ENCODE data around the gene RNF41.
"Not testable (repeated sequence)": the region's sequence is repeated elsewhere in the genome, so short reads cannot be mapped to it uniquely, and the experiment has no call there.

Gene RNF41

DNA sequence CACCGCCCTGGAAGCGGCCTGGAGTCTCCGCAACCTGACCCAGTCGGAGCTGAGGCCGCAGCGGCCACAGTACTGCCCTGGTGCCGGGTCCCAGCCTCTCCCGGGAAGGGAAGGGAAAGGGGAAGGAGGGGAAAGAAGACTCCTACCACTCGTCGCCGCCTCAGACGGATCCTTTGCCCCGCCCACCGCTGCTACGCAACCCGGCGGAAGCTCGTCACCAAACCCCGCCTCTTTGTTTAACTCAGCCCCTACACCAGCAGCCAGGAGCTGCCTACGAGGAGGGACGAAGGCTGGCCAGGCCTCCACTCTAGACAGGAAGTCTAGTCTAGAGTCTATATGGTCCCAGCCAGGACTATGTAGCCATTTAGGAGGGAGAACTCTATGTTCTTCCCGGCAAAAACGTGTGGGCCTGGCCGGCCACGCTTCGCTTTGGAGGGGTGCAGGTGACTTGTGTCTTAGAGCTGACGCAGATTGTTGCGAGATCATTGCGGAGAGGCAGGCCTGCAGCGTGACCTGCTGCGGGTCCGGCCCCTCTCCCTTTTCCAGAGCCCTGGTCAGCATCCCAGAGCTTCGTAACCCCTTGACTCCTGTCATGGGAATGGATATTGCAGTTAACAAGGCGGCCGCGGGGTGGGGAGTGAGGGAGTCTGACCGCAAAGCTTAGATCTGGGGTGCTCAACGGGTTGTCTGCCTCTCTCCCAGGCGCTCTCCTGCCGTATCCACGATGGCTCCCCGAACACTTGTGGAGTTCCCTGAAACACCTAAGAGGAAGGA is at the start of gene RNF41:
RNF41 (minus strand) TSS at position 166 of the 774 bp plus-strand sequence. CDS start 7,875 bp downstream, outside the sequence.
- peak; percentile 99 for DNase-seq (ENCODE audit: low spot score)

DNA sequence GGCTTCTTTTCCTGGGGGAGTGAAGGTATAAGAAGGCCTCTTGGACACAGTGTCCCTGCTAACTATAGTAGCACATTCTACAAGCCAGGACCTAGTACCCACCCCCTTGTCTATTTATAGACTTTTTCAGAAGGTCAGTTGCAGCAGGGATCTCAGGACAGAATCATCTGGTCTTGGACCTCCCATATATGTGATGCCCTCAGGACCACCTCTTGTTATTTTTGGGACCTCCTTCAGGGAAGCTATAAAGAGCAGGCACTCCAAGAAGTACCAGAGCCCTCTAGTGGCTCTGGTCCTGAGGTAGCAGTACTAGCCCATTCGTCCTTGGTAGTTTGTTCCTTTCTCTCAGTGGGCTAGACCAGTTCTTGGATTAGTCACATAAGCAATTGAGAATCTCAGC is 49.3 kb upstream of the RNF41 start:
- DNase-seq (ENCODE audit: low spot score), result no peak

DNA sequence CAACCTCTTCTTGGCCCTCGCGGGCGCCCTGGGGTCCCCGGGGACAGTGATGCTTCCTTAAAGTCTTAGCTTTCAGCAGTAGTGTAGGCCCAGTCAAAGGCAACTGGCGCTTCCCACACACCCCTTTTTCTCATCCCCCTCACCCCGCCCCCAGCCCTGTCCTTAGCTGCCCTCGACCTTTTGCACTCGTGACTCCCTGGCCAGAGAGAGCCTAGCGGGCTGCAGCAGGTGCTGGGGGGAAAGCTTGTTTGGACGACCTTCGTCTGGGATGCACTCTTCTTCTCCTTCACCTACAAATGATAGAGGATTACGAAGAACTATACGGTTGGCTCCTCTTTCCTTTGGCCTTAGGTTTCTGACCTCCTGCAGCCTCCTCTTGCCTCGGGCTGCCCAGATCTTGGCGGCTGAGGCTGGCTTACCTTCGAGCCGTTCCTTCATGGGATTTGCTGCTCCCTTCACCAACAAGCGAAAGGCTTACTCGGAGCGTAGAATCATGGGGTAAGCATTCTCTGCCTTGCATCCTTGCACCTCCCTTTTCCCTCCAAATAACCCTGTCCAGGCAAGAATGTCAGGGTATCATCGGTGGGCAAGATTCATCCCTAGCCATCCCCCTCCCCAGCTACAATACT is 45.8 kb upstream of the RNF41 start:
- DNase-seq (ENCODE audit: low spot score), result no peak

DNA sequence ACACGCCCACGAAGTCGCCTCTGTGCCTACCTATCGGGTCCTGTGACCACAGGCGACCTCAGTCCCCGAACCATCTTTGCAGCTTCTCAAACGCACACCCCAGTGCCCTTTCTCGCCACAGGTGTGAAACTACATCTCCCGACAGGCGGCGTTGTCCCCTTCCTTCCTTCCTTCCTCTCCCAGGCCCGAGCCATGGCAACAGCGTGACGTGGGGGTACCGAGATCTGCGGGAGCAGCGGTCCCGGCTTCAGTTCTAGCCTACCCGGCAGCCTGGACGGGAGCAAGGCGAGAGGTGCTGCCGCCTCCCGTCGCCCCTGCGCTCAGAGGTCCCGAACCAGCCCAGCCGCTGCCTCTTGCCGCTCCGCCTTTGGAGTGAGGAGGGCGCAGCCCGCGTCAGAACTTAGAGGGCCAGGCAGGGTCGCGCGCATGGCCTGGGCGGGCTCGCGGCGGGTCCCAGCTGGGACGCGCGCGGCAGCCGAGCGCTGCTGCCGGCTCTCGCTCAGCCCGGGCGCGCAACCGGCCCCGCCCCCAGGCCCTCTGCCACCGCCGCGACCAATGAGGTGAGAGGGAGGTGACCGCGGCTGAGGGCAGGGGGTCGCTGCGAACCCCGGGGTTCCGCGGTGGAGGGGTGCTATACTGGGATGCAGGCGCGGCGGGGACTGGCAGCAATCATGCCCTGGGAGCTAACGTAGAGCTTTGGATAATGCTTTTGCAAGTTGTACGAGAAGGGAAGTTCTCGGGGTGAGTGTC is 45.1 kb upstream of the RNF41 start, which contains the start of gene COQ10A:
COQ10A (plus strand) TSS at position 250 of the 750 bp plus-strand sequence; CDS start at position 427, 177 bp downstream.
- peak; percentile 95 for DNase-seq (ENCODE audit: low spot score)

DNA sequence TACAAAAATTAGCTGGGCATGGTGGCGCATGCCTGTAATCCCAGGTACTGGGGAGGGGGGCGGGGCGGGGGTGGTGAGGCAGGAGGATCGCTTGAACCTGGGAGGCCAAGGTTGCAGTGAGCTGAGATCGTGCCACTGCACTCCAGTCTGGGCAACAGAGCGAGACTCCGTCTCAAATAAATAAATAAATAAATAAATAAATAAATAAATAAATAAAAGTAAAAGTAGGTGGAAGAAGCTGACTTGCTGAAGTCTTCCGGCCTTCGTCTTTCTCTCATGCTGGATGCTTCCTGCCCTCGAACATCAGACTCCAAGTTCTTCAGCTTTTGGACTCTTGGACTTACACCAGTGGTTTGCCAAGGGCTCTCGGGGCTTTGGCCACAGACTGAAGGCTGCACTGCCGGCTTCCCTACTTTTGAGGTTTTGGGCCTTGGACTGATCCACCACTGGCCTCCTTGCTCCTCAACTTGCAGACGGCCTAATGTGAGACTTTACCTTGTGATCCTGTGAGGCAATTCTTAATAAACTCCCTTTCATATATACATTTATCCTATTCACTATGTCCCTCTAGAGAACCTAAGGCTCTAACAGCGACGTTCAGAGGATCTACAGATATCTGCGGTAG is 44.5 kb upstream of the RNF41 start:
- not testable (repeated sequence) for DNase-seq (ENCODE audit: low spot score)

DNA sequence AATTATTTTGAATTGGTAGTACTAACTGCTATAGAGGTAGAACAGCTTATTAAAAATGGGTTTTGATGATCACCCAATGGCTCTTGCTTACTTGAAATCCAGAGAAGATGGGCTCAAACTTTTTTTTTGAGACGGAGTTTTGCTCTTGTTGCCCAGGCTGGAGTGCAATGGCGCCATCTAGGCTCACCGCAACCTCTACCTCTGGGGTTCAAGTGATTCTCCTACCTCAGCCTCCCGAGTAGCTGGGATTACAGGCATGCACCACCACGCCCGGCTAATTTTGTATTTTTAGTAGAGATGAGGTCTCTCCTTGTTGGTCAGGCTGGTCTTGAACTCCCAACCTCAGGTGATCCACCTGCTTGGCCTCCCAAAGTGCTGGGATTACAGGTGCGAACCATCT is 41.2 kb upstream of the RNF41 start:
- DNase-seq (ENCODE audit: low spot score), result not testable (repeated sequence)

DNA sequence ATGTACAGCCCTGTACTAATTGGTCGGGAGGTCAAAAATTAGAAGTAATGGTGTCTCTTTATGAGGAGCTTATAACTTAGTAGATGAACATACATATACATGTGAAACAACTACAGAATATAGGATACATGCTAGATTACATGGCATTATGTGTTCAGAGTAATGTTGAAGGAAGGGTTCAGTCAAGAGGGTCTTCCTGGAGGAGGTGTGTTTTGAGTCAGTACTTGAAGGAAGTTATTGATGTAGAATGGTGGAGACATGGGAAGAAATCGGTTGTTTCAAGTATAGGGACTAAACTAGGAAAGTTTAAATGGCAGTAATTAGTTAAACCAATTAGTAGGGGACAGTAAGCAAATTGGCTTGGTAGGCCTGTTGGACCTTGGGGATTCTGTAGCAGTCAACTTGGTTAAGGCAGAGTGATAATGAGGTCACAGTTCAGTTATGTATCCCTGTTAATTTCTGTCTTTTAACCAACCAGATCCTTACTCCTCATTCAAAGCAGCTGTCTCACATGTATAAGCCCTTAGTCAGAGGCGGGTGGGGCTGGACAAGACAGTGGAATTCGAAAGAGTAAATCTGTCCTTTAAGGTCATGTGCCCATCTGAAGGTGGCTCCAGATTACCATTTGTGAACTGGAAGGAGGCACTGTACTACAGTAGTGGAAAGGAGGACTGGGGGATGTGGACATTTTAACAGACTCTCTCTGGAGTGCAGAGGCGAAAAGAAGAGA is 39.9 kb upstream of the RNF41 start:
- DNase-seq (ENCODE audit: low spot score), result no peak

DNA sequence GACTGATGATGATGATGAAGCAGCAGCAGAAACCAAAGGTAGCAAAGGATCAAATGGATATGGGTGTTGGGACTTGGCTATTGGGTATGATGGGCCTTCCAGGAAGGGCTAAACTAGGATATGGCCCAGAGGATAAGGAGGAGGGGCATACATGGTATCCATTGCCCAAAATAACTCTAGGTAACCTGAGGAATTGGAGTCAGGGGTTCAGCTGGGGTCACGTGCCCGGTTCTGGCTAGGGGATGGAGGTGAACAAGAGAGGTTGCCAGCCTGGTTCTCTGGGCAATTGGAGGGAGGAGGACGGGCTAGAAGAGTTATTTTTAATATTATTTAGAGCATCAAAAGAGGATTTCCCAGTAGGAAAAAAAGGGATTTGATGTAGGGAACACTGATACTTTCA is 39.2 kb upstream of the RNF41 start:
- no peak for DNase-seq (ENCODE audit: low spot score)

DNA sequence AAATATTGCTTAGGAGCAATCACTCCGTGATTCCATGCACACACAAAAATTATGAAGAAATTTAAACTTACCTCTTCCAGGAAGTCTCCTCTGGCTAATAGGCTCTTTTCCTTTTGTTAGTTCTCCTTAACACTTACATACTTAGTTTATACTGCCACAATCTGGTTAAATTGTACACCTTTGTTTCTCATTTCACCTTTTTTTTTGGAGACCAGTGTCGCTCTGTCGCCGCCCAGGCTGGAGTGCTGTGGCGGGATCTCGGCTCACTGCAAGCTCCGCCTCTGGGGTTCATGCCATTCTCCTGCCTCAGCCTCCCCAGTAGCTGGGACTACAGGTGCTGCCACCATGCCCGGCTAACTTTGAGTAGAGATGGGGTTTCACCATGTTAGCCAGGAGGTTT is 38.7 kb upstream of the RNF41 start:
- DNase-seq (ENCODE audit: low spot score), result no peak

DNA sequence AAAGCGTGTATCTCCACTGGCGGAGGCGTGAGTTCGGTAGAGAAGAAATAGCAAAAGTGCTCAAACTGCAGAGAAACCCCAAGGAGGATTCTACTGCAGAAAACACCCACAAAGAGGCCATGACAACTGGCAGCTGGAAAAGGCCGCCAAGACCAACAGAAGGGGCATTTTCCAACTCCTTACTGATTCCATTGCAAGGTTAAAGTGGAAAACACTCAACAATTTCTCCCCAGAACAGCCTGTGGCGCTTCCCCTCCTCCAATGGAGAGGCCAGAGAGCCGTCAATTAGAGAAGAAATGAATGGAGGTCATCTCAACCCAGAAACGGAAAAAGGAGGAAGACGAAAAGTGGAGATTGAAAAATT is 37.1 kb upstream of the RNF41 start:
- DNase-seq (ENCODE audit: low spot score), result no peak

DNA sequence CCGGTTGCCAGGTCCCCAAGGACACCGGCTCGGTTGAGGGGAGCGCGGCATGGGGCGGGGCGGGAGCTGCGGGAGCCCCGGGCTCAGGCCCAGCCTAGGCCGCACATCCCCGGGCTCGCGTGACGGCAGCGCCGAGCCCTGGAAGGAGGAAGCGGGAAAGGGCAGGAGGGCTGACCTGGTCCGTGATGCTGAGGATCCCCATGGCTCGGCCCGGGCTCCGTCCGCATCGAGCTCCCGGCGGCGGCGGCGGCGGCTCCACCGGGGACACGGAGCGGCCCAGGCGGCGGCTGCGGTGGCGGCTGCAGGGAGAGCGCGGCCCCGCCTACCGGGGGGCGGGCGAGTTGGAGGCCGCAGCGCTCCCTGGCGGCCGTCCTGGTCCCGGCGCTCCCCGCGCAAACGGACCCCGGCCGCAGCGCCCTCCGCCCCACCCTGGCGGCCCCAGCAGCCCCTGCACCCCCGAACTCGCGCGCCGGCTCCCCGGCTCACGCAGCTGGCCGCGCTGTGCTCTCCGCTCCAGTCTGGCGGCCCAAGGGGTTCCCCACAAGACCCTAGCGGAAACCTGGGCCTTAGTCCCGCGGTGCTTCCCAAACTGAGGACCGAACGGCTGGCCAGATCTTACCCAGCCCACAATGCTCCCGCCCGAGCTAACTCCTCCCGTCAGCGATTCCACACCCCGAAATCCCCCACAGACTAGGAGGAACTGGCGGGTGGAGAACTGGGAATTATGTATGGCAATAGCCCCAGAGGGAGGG is 36.5 kb upstream of the RNF41 start, which contains the start of gene ANKRD52:
ANKRD52 (minus strand) TSS at position 317 of the 752 bp plus-strand sequence; CDS start at position 202, 115 bp downstream.
- DNase-seq (ENCODE audit: low spot score), result peak; percentile 93

DNA sequence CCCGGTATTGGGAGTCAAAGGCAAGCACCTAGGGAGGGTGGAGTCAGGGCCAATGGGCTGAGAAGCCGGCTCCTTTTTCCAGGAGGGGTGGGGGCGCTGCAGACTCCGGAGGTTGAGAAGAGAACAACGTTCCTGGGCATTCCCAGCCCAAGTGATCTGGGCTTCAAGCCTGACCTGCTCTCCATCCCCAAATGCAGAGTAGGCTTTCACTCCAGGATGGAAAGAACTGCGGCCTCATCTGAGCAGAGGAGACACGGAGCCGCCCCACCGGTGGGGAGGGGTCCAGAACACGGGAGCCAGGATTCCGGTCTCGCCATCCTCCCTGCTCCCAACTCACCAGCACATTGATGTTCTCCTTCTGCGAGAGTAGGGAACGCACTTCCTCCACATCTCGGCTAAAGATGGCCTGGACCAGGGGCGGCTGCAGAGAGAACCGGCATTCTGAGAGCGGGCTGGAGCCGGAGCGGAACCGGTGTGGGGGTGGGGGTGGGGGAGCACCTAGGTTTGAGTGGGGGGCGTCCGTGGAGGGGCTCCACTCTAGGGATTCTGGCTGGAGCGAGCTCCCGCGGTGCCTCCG is 35.9 kb upstream of the RNF41 start:
- peak; percentile 77 for DNase-seq (ENCODE audit: low spot score)

DNA sequence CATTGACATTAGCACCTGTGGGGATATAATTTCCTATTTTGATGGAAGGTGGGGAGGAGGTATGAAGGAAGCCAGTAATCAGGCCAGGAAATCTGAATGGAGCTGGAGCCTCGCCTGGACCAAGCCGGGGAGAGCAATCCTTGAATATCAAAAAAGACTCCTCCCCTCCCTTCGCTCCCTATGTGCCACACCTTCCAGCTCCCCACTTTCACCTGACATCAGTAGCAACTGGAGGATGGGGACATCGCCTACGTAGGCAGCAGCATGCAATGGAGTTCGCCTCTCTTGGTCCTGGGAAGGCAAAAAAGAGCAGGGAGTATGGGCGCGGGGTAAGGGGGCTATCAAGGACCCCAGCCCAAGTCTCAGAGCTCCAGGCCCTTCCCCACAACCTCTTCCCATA is 35.3 kb upstream of the RNF41 start:
- DNase-seq (ENCODE audit: low spot score), result no peak

DNA sequence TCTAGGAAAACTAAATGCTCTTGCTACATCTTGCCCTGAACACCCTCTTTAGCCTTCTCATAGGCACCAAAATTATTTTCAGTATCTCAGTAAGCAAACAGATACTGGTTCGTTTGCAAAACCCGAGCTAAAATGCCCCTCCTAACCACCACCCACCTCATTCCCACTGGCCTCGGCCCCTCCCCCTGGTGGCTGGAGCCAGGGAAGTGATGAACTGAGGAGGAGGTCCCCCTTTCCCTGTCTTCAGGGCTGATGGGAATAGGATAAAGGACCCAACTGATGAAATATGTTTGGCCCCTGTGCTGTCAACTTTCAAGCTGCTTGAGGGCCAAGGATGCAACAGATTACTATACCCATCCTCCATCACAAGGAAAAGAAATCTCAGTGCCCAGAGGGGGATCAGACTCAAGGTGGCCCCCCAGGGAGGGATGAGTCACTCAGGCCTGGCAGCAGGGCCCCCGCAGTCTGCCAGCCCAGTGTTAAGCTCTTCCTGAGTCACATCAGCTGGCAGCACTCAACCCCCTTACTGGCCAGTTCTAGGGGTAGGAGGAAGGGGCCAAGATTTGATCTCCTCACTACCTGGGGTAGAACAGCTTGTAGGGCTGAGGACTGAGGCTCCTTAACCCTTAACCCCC is 34.7 kb upstream of the RNF41 start:
- no peak for DNase-seq (ENCODE audit: low spot score)

DNA sequence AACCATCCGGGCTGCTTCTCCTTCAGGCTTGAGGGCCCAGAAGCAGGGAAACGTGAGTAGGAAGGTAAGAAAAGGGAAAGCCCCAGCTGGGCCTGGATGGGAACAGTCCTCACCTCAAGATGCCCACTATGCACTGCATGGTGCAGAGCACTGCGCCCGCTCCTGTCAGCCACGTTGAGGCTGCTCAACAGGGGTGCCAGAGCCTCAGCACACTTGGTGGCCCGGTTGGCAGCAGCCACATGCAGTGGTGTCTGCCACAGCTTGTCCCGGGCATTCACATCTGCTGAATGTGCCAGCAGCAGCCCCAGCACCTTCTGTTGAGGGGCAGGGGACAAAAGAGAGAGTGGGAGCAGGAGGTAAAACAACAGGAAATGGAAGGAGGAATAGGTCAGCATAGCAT is 33.9 kb upstream of the RNF41 start:
- DNase-seq (ENCODE audit: low spot score), result no peak

DNA sequence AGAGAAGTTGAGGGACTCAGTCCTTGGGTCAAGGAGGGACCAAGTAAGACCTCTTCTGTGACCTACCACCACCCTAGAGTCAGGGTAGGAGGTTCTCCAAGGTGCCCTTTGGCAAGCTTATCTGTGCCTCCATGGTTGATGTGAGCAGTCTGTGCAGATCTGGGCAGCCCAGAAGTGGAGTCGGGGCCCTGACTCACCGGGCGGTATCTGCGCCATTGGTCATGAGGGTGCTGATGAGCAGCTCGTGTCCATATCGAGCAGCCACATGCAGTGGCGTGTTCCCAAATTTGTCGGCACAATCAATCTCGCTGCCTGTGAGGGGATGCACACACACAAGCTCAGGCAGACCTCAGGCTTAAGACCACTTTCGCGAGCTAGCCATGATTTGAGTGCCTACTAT is 31.4 kb upstream of the RNF41 start:
- DNase-seq (ENCODE audit: low spot score), result no peak

DNA sequence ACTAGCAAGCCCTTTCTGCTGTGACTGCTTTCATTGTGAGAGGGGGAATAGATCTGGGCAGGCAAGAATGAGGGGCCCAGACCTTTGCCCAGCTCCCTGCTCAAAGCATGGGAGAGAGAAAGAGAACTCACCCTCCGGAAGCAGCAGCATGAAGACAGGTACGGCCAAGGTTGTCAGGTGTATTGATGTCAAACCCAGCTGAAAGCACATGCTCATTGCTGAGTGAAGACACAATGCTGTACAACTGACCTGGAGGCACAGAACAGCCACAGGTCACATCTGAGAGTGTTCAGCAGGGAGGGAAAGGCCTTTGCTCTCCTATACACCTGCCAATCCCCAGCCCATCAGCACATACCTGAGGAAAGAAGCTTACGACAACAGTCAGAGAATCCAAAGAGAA is 30.9 kb upstream of the RNF41 start:
- no peak for DNase-seq (ENCODE audit: low spot score)

DNA sequence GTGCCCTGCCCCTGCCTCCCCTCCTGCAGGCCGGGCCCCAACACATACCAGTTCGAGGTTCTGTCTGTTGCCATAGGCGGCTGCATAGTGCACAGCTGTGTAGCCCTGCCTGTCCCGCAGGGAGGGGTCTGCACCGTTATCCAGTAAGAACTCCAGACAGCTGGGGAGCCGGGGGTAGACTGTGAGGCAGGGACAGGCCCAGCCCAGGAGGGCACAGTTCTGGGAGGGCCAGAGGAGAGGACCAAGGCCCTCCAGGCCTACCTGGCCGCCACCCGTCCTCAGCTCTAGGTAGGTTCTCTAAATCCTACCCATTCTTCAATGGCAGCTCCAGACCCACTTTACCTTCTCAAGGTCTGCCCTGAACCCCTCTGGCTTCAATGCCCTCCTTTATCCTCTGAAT is 27.0 kb upstream of the RNF41 start:
- no peak for DNase-seq (ENCODE audit: low spot score)

DNA sequence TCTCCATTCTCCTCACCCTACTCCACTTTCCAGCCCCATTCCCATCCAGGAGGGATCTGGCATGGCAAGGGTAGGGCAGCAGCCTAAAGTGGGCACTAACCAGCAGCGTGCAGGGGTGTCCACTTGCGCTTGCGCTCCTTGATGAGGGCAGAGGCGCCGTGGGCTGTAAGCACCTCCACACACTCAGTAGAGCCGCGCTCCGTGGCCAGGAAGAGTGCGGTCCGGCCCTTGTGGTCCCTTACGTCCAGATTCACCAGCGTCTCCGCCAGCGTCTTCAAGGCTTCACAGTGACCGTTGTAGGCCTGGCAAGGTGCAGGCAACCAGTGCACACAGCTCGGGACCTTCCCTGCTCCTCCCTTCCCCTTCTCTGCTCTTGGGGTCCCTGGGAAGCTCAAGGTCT is 26.2 kb upstream of the RNF41 start:
- DNase-seq (ENCODE audit: low spot score), result no peak

DNA sequence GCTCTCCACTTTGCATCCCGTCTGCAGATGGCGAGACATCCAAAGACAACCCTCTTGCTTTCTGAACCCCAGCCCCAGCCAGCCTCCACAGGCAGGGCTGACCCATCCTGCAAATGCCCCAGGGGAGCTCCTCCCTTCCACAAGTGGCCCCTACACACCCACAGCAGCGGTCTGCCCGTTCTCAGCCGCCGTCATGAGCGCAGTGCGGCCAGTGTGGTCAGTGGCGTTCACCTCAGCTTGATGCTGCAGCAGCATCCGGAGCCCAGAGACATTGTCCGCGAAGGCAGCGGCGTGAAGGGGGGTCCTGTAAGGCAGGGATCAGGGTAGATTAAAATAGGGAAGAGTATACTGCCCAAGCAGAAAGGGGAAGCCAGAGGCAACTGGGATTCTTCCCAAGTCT is 22.8 kb upstream of the RNF41 start:
- no peak for DNase-seq (ENCODE audit: low spot score)
